Breast epithelium (tissue), 4 donors: ENCODE results near the gene PCNX2. TPM values are rescaled to one million over a fixed set of nuclear protein-coding genes. Genes with fewer than 3 reads are reported as not detected.

ENCODE experiments used
- DNase-seq, 2 donors: peaks; one replicate each; pipeline ENCODE4 v3.0.0-alpha.2; 2019; ENCODE audit warnings: low spot score in 2 of 2
- H3K27ac ChIP-seq, 2 donors: fragments of 200-600 bp; sonication (generic) in 1 of 2; one replicate each; pipeline ENCODE4 v1.5.1; 2016 to 2019; ENCODE audit warnings: mild to moderate bottlenecking in 1 of 2
- H3K27me3 ChIP-seq, 2 donors: fragments of 200-600 bp; sonication (generic) in 1 of 2; one replicate each; pipeline versions ENCODE4 v1.5.1 to v1.6.0; 2017 to 2019; ENCODE audit warnings: control low read depth in 1 of 2, mild to moderate bottlenecking in 1 of 2
- H3K36me3 ChIP-seq: fragments of 200-600 bp; one replicate; pipeline ENCODE4 v1.5.1; 2019
- H3K4me1 ChIP-seq, 2 donors: fragments of 200-600 bp; sonication (generic); one replicate each; pipeline ENCODE4 v1.5.1; 2016 to 2019; ENCODE audit warnings: control low read depth in 1 of 2
- H3K4me3 ChIP-seq, 3 donors: fragments of 200-600 bp; sonication (generic); 1 replicate in 2 of 3; 2 replicates in 1 of 3; pipeline ENCODE4 v1.5.1; 2016 to 2019; ENCODE audit warnings: mild to moderate bottlenecking in 3 of 3, moderate library complexity in 2 of 3
- H3K9me3 ChIP-seq, 2 donors: fragments of 200-600 bp; sonication (generic) in 1 of 2; one replicate each; pipeline ENCODE4 v1.5.1; 2016 to 2019; ENCODE audit warnings: control low read depth in 1 of 2
- CTCF ChIP-seq, 3 donors: fragments of 450-650 bp; IDR thresholded peaks; one replicate each; pipeline ENCODE4 v1.5.1; 2016 to 2017; ENCODE audit warnings: antibody characterized with exemption in 3 of 3, mild to moderate bottlenecking in 3 of 3, moderate library complexity in 3 of 3
- POLR2A ChIP-seq: fragments of 450-650 bp; IDR thresholded peaks from one replicate; pipeline ENCODE4 v1.6.1; 2016; ENCODE audit warnings: antibody characterized with exemption, mild to moderate bottlenecking, moderate library complexity
- POLR2AphosphoS5 ChIP-seq, 3 donors: sonication (generic); formaldehyde crosslinking; IDR thresholded peaks; one replicate each; pipeline ENCODE4 v1.6.1; 2017; ENCODE audit warnings: antibody characterized with exemption in 3 of 3
- intact Hi-C: fragments of 100-400 bp; cut with DNase I; formaldehyde crosslinking; loops from one replicate; pipeline ENCODE4 v1.15.1; 2023; ENCODE audit warnings: low total_unique reads
- total RNA-seq, 3 donors: library from RNA; depleted of rRNA; stranded (reverse); fragments of >200 nt; gene quantifications; one replicate each; pipeline ENCODE4 v1.1.0, GENCODE V29; 2016

Gene PCNX2
- total RNA-seq, 3 donors from 2014 or later = 18.7 to 32.6 (median 26.2) TPM

DNA sequence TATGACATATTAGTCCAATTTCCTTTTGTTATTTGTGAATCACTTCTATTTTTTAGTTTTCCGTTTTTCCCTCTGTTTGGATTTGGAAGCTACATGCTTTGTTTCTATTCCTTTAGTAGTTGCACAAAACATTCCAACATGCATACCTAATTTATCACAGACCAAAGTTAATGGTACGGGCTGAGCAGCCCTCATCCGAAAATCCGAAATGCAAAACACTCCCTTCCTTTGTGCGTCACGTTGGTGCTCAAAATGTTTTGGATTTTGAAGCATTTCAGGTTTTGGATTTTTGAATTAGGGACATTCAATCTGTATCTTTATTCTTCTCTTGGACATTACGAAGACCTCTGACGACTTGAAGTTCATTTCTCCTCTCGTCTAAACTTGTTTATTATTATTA lies 124.8 kb downstream of the PCNX2 start:
- no peak overlapping the region for H3K4me3 ChIP-seq

GRCh38 chr1:233168384-233168783 lies 127.1 kb downstream of the PCNX2 start:
- Histone ChIP-seq H3K4me1 (no peaks in the 10 kb centered on the region), H3K36me3 (no peaks in the 10 kb centered on the region), H3K4me3 (no peak overlapping the region), H3K9me3 (no peaks in the 10 kb centered on the region), H3K27me3 (no peaks in the 10 kb centered on the region), H3K27ac (no peak overlapping the region)
- intact Hi-C loops = no loop called here
- DNase-seq = no peak
- TF ChIP-seq CTCF (IDR thresholded peaks at IDR 0.05) (no peak), POLR2A (no peak), POLR2AphosphoS5 (IDR thresholded peaks at IDR 0.05) (no peak)

More for the DNA sequence above, 124.8 kb downstream of the PCNX2 start:
- no peak for DNase-seq
- intact Hi-C loops = no loop called here
- Histone ChIP-seq H3K27ac (no peak overlapping the region), H3K9me3 (no peaks in the 10 kb centered on the region), H3K27me3 (no peaks in the 10 kb centered on the region), H3K36me3 (no peaks in the 10 kb centered on the region), H3K4me1 (no peaks in the 10 kb centered on the region)
- no peak for TF ChIP-seq CTCF (IDR thresholded peaks at IDR 0.05)
- no peak for TF ChIP-seq POLR2AphosphoS5 (IDR thresholded peaks at IDR 0.05)
- TF ChIP-seq POLR2A = no peak

DNA sequence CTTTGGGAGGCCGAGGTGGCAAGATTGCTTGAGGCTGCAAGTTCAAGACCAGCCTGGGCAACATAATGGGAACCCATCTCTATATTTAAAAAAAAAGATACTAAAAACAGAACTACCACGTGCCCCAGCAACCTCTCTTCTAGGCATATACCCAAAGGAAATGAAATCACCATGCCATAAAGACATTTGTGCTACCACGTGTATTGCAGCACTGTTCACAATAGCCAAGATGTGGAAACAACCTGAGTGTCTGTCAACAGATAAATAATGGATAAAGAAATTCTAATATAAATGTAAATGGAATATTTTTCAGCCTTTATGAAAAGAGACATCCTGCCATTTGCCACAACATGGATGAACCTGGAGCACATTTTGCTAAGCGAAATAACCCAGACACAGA lies 128.6 kb downstream of the PCNX2 start:
- Histone ChIP-seq H3K4me3 (no peak overlapping the region), H3K27me3 (no peaks in the 10 kb centered on the region), H3K4me1 (no peaks in the 10 kb centered on the region), H3K9me3 (no peaks in the 10 kb centered on the region), H3K36me3 (no peaks in the 10 kb centered on the region), H3K27ac (no peak overlapping the region)
- intact Hi-C loops = no loop called here
- TF ChIP-seq POLR2A (no peak), POLR2AphosphoS5 (IDR thresholded peaks at IDR 0.05) (no peak), CTCF (IDR thresholded peaks at IDR 0.05) (no peak)
- no peak for DNase-seq

- intact Hi-C loops = no loop called here
Measured at GRCh38 chr1:233163696-233164095, 131.8 kb downstream of the PCNX2 start.

GRCh38 chr1:233158322-233158721 lies 137.2 kb downstream of the PCNX2 start:
- Histone ChIP-seq H3K27ac (no peak overlapping the region), H3K4me1 (no peaks in the 10 kb centered on the region), H3K4me3 (no peak overlapping the region), H3K36me3 (no peaks in the 10 kb centered on the region), H3K27me3 (no peaks in the 10 kb centered on the region), H3K9me3 (no peaks in the 10 kb centered on the region)
- DNase-seq = no peak
- intact Hi-C loops = no loop called here
- TF ChIP-seq CTCF (IDR thresholded peaks at IDR 0.05) (no peak), POLR2A (no peak), POLR2AphosphoS5 (IDR thresholded peaks at IDR 0.05) (no peak)

More at GRCh38 chr1:233163696-233164095, 131.8 kb downstream of the PCNX2 start:
- Histone ChIP-seq H3K4me3 (no peak overlapping the region), H3K4me1 (no peaks in the 10 kb centered on the region), H3K27me3 (no peaks in the 10 kb centered on the region), H3K27ac (no peak overlapping the region), H3K9me3 (no peaks in the 10 kb centered on the region), H3K36me3 (no peaks in the 10 kb centered on the region)
- no peak for DNase-seq
- TF ChIP-seq POLR2A (no peak), POLR2AphosphoS5 (IDR thresholded peaks at IDR 0.05) (no peak), CTCF (IDR thresholded peaks at IDR 0.05) (no peak)
